WTC11 (cell line): Measurements from ENCODE around the gene SPECC1L.

Experiments used
- FOXK1 ChIP-seq: sonication (generic); formaldehyde crosslinking; IDR thresholded peaks from 2 replicates; pipeline ENCODE4 v1.8.0; 2022; ENCODE audit warnings: mild to moderate bottlenecking, moderate library complexity, missing genetic modification reagents
- GABPB1 ChIP-seq: sonication (generic); formaldehyde crosslinking; IDR thresholded peaks from 2 replicates; pipeline ENCODE4 v1.8.1; 2023; ENCODE audit warnings: mild to moderate bottlenecking, missing genetic modification reagents
- HMGA2 ChIP-seq: fragments of 250-450 bp; sonication (Bioruptor Pico); IDR thresholded peaks from 2 replicates; pipeline ENCODE4 v1.4.0; 2021; ENCODE audit warnings: mild to moderate bottlenecking, moderate library complexity
- JUN ChIP-seq: sonication (generic); formaldehyde crosslinking; IDR thresholded peaks from 2 replicates; pipeline ENCODE4 v1.8.0; 2023; ENCODE audit warnings: mild to moderate bottlenecking, missing genetic modification reagents
- NR1H2 ChIP-seq: sonication (generic); formaldehyde crosslinking; IDR thresholded peaks from 2 replicates; pipeline ENCODE4 v1.9.0; 2021; ENCODE audit warnings: mild to moderate bottlenecking, moderate library complexity, missing genetic modification reagents
- SMAD3 ChIP-seq: sonication (generic); formaldehyde crosslinking; IDR thresholded peaks from 2 replicates; pipeline ENCODE4 v1.8.0; 2022; ENCODE audit warnings: missing genetic modification reagents, mild to moderate bottlenecking, borderline replicate concordance
- SP1 ChIP-seq: sonication (generic); formaldehyde crosslinking; conservative IDR thresholded peaks from 2 replicates; pipeline ENCODE4 v1.8.1; 2022; ENCODE audit warnings: missing genetic modification reagents
- ZNF423 ChIP-seq: fragments of 250-450 bp; sonication (Bioruptor Pico); IDR thresholded peaks from 2 replicates; pipeline ENCODE4 v2.1.2; 2022; ENCODE audit warnings: mild to moderate bottlenecking, moderate library complexity
- TF ChIP-seq, protein P1 (sequence below): sonication (generic); formaldehyde crosslinking; conservative IDR thresholded peaks from 2 replicates; pipeline ENCODE4 v1.8.1; 2022; ENCODE audit warnings: mild to moderate bottlenecking, missing genetic modification reagents
- TF ChIP-seq, protein P2 (sequence below): fragments of 200-600 bp; IDR thresholded peaks from 2 replicates; pipeline ENCODE4 v1.8.0; 2022; ENCODE audit warnings: antibody characterized with exemption
- TF ChIP-seq, protein P3 (sequence below): sonication (generic); formaldehyde crosslinking; conservative IDR thresholded peaks from 2 replicates; pipeline ENCODE4 v1.8.1; 2023; ENCODE audit warnings: mild to moderate bottlenecking, low read depth, missing genetic modification reagents, moderate library complexity
- TF ChIP-seq, protein P4 (sequence below): fragments of 250-450 bp; sonication (Bioruptor Pico); conservative IDR thresholded peaks from 2 replicates; pipeline ENCODE4 v1.9.0; 2021; ENCODE audit warnings: mild to moderate bottlenecking
- TF ChIP-seq, protein P5 (sequence below): sonication (generic); formaldehyde crosslinking; IDR thresholded peaks from 2 replicates; pipeline ENCODE4 v1.8.0; 2022; ENCODE audit warnings: mild to moderate bottlenecking, missing genetic modification reagents
- TF ChIP-seq, protein P6 (sequence below): sonication (generic); formaldehyde crosslinking; IDR thresholded peaks from 2 replicates; pipeline ENCODE4 v1.8.1; 2023; ENCODE audit warnings: mild to moderate bottlenecking, moderate library complexity, missing genetic modification reagents

DNA sequence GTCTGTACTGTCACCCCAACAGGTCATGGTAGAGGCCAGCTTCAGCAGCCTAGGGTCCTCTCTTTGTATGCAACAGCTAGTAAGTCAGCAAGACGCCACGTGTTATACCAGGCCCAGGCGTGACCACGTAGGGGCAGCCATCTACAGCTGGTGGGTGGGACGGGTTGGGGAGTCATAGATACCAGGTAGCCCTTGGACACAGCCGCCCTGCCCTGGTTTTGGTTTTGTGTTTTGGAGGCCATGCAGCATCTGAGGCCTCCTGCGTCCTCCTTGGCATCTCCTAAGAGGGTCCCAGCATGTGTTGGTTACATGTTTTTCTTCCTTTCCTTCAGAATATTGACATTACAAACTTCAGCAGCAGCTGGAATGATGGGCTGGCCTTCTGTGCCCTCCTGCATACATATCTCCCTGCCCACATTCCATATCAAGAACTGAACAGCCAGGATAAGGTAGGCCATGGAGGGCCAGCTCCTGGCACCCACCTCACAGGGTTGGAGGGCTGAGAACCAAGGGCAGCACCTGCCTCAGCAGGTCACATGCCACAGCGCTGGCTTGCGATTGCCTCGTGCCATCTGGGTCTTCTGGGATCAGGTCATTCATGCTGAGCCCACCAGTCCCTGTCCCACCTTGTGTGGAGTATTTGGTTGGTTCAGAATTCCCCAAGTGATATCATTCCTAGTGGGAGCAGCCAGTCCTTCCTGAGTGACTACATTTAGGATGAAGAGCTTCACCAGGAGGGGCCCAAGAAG is 140.8 kb downstream of the SPECC1L start:
- TF ChIP-seq, protein P1, sequence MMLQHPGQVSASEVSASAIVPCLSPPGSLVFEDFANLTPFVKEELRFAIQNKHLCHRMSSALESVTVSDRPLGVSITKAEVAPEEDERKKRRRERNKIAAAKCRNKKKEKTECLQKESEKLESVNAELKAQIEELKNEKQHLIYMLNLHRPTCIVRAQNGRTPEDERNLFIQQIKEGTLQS (CRISPR knock-in tag): no peak
- TF ChIP-seq, protein P2, sequence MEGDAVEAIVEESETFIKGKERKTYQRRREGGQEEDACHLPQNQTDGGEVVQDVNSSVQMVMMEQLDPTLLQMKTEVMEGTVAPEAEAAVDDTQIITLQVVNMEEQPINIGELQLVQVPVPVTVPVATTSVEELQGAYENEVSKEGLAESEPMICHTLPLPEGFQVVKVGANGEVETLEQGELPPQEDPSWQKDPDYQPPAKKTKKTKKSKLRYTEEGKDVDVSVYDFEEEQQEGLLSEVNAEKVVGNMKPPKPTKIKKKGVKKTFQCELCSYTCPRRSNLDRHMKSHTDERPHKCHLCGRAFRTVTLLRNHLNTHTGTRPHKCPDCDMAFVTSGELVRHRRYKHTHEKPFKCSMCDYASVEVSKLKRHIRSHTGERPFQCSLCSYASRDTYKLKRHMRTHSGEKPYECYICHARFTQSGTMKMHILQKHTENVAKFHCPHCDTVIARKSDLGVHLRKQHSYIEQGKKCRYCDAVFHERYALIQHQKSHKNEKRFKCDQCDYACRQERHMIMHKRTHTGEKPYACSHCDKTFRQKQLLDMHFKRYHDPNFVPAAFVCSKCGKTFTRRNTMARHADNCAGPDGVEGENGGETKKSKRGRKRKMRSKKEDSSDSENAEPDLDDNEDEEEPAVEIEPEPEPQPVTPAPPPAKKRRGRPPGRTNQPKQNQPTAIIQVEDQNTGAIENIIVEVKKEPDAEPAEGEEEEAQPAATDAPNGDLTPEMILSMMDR: no peak
- TF ChIP-seq SP1 (CRISPR knock-in tag): no peak
- no peak for TF ChIP-seq NR1H2 (CRISPR knock-in tag)
- TF ChIP-seq HMGA2: no peak
- TF ChIP-seq FOXK1 (CRISPR knock-in tag): no peak
- TF ChIP-seq, protein P3, sequence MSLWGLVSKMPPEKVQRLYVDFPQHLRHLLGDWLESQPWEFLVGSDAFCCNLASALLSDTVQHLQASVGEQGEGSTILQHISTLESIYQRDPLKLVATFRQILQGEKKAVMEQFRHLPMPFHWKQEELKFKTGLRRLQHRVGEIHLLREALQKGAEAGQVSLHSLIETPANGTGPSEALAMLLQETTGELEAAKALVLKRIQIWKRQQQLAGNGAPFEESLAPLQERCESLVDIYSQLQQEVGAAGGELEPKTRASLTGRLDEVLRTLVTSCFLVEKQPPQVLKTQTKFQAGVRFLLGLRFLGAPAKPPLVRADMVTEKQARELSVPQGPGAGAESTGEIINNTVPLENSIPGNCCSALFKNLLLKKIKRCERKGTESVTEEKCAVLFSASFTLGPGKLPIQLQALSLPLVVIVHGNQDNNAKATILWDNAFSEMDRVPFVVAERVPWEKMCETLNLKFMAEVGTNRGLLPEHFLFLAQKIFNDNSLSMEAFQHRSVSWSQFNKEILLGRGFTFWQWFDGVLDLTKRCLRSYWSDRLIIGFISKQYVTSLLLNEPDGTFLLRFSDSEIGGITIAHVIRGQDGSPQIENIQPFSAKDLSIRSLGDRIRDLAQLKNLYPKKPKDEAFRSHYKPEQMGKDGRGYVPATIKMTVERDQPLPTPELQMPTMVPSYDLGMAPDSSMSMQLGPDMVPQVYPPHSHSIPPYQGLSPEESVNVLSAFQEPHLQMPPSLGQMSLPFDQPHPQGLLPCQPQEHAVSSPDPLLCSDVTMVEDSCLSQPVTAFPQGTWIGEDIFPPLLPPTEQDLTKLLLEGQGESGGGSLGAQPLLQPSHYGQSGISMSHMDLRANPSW (CRISPR knock-in tag): no peak
- TF ChIP-seq ZNF423 (CRISPR knock-in tag): no peak
- TF ChIP-seq, protein P4, sequence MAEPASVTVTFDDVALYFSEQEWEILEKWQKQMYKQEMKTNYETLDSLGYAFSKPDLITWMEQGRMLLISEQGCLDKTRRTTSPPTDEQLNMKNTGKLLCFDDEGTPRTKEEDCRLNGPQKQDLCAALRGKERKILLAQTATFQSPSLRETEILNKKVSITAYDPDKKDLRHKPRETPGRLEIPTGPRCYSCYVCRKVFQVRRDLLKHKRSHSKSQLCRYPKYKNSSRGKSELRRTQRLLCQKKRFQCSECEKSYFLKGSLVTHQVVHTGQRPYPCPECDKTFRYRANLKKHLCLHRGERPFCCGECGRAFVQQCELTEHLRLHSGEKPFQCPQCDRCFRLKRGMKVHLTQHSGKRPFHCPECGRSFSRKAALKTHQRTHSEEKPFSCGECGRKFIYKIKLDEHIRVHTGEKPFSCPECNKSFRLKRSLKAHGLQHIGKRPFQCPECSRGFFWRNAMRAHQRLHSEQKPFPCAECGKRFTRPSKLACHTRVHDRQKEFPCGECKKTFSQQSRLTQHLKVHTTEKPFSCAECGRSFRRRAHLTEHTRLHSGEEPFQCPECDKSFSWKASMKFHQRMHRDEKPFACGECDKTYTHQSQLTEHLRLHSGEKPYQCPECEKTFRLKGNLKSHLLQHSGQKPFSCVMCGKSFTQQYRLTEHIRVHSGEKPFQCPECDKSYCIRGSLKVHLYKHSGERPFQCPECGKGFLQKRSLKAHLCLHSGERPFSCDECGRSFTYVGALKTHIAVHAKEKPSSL (CRISPR knock-in tag): no peak
- TF ChIP-seq, protein P5, sequence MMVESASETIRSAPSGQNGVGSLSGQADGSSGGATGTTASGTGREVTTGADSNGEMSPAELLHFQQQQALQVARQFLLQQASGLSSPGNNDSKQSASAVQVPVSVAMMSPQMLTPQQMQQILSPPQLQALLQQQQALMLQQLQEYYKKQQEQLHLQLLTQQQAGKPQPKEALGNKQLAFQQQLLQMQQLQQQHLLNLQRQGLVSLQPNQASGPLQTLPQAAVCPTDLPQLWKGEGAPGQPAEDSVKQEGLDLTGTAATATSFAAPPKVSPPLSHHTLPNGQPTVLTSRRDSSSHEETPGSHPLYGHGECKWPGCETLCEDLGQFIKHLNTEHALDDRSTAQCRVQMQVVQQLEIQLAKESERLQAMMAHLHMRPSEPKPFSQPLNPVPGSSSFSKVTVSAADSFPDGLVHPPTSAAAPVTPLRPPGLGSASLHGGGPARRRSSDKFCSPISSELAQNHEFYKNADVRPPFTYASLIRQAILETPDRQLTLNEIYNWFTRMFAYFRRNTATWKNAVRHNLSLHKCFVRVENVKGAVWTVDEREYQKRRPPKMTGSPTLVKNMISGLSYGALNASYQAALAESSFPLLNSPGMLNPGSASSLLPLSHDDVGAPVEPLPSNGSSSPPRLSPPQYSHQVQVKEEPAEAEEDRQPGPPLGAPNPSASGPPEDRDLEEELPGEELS: no peak
- TF ChIP-seq, protein P6, sequence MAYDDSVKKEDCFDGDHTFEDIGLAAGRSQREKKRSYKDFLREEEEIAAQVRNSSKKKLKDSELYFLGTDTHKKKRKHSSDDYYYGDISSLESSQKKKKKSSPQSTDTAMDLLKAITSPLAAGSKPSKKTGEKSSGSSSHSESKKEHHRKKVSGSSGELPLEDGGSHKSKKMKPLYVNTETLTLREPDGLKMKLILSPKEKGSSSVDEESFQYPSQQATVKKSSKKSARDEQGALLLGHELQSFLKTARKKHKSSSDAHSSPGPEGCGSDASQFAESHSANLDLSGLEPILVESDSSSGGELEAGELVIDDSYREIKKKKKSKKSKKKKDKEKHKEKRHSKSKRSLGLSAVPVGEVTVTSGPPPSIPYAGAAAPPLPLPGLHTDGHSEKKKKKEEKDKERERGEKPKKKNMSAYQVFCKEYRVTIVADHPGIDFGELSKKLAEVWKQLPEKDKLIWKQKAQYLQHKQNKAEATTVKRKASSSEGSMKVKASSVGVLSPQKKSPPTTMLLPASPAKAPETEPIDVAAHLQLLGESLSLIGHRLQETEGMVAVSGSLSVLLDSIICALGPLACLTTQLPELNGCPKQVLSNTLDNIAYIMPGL (CRISPR knock-in tag): no peak
- TF ChIP-seq SMAD3 (CRISPR knock-in tag): no peak
- TF ChIP-seq GABPB1 (CRISPR knock-in tag): no peak
- no peak for TF ChIP-seq JUN
